SK-N-SH (cell line): Measurements from ENCODE around the gene B3GNT4. TPM values are rescaled to one million over a fixed set of nuclear protein-coding genes. Genes with fewer than 3 reads are reported as not detected.

ENCODE experiments used
- CTCF ChIA-PET: fragments of 300-600, 350-600 bp; formaldehyde crosslinking; extraction: SDS; loops from one replicate; lab custom pipeline; 2021; lab: Yijun Ruan, JAX
- POLR2A ChIA-PET: fragments of 350-600 bp; sonication (Branson Sonifier 250); formaldehyde crosslinking; extraction: SDS; loops from one replicate; lab custom pipeline; 2020; ENCODE audit warnings: antibody characterized with exemption, inconsistent platforms; lab: Yijun Ruan, JAX
- DNase-seq: peaks from one replicate; pipeline ENCODE4 v3.0.0; 2012
- H2AFZ ChIP-seq: fragments of 200-600 bp; sonication (generic); 2 replicates; pipeline ENCODE4 v1.8.1; 2016; ENCODE audit warnings: antibody characterized with exemption, mild to moderate bottlenecking, low read depth
- H3F3A ChIP-seq: fragments of 200-600 bp; sonication (generic); replicated peaks from 2 replicates; pipeline ENCODE3; 2016; ENCODE audit warnings: antibody characterized with exemption, mild to moderate bottlenecking; ENCODE audit not compliant: insufficient read depth
- H3K27ac ChIP-seq, 2 experiments: fragments of 200-500 bp in 1 of 2; fragments of 200-600 bp in 1 of 2; sonication (Bioruptor generic) in 1 of 2; sonication (generic), shearing (Covaris generic) in 1 of 2; 2 replicates each; pipeline versions ENCODE4 v1.5.1 to v1.6.1; 2014 to 2016; ENCODE audit warnings: low read depth in 2 of 2, inconsistent platforms in 1 of 2, low read length in 1 of 2, mild to moderate bottlenecking in 1 of 2, mixed read lengths in 1 of 2
- H3K27me3 ChIP-seq: fragments of 200-600 bp; sonication (generic), shearing (Covaris generic); 2 replicates; pipeline ENCODE4 v1.6.1; 2016; ENCODE audit warnings: mixed run types; ENCODE audit not compliant: insufficient read depth
- H3K36me3 ChIP-seq, 2 experiments: fragments of 200-500 bp in 1 of 2; fragments of 200-600 bp in 1 of 2; sonication (Bioruptor generic) in 1 of 2; sonication (generic) in 1 of 2; replicated peaks in 1 of 2; 2 replicates each; pipeline versions ENCODE3 to v1.5.1; 2014 to 2016; ENCODE audit warnings: low read length in 1 of 2, mild to moderate bottlenecking in 1 of 2; ENCODE audit not compliant: insufficient read depth in 2 of 2, control insufficient read depth in 1 of 2
- H3K4me1 ChIP-seq, 2 experiments: fragments of 200-500 bp in 1 of 2; fragments of 200-600 bp in 1 of 2; sonication (Bioruptor generic) in 1 of 2; sonication (generic), shearing (Covaris generic) in 1 of 2; 2 replicates each; pipeline versions ENCODE4 v1.5.1 to v1.6.1; 2014 to 2016; ENCODE audit warnings: low read depth in 1 of 2, low read length in 1 of 2, mixed run types in 1 of 2; ENCODE audit not compliant: insufficient read depth in 2 of 2, control insufficient read depth in 1 of 2
- H3K4me2 ChIP-seq: fragments of 200-600 bp; sonication (generic), shearing (Covaris generic); 2 replicates; pipeline ENCODE4 v1.6.1; 2017; ENCODE audit warnings: mixed run types
- H3K4me3 ChIP-seq, 2 experiments: fragments of 200-500 bp in 1 of 2; fragments of 200-600 bp in 1 of 2; sonication (Bioruptor generic) in 1 of 2; sonication (generic), shearing (Covaris generic) in 1 of 2; 2 replicates each; pipeline versions ENCODE4 v1.5.1 to v1.8.1; 2014 to 2016; ENCODE audit warnings: low read depth in 2 of 2, inconsistent platforms in 1 of 2, low read length in 1 of 2, mild to moderate bottlenecking in 1 of 2, mixed read lengths in 1 of 2, moderate library complexity in 1 of 2
- H3K79me2 ChIP-seq: fragments of 200-600 bp; sonication (generic); 2 replicates; pipeline ENCODE4 v1.8.1; 2017; ENCODE audit warnings: mild to moderate bottlenecking; ENCODE audit not compliant: insufficient read depth
- H3K9ac ChIP-seq: fragments of 200-600 bp; sonication (generic); 2 replicates; pipeline ENCODE4 v1.6.1; 2017; ENCODE audit warnings: mixed run types
- H3K9me2 ChIP-seq: fragments of 200-600 bp; sonication (generic); 2 replicates; pipeline ENCODE4 v1.6.1; 2017; ENCODE audit warnings: mixed run types
- H3K9me3 ChIP-seq: fragments of 200-600 bp; sonication (generic); 2 replicates; pipeline ENCODE4 v1.6.1; 2017; ENCODE audit warnings: mixed run types, mild to moderate bottlenecking, moderate library complexity
- H4K20me1 ChIP-seq: fragments of 200-600 bp; sonication (generic); 2 replicates; pipeline ENCODE4 v1.6.1; 2017; ENCODE audit warnings: mild to moderate bottlenecking, mixed run types; ENCODE audit not compliant: insufficient read depth
- ELF1 ChIP-seq: IDR thresholded peaks from 2 replicates; pipeline ENCODE4 v1.4.0; 2012
- FOSL2 ChIP-seq: IDR thresholded peaks from 2 replicates; pipeline ENCODE4 v1.4.0; 2012; ENCODE audit warnings: low read depth, mild to moderate bottlenecking, moderate library complexity, borderline replicate concordance
- FOXM1 ChIP-seq: IDR thresholded peaks from 2 replicates; pipeline ENCODE4 v1.4.0; 2012; ENCODE audit warnings: low read depth, mild to moderate bottlenecking
- GABPA ChIP-seq: IDR thresholded peaks from 2 replicates; pipeline ENCODE4 v1.4.0; 2012; ENCODE audit warnings: low read depth, mild to moderate bottlenecking
- GATA2 ChIP-seq: sonication (generic); formaldehyde crosslinking; IDR thresholded peaks from 2 replicates; pipeline ENCODE4 v1.5.0; 2020; ENCODE audit warnings: mild to moderate bottlenecking, missing genetic modification reagents
- JUND ChIP-seq: IDR thresholded peaks from 2 replicates; pipeline ENCODE4 v1.4.0; 2012
- MEF2A ChIP-seq: IDR thresholded peaks from 2 replicates; pipeline ENCODE4 v1.4.0; 2012; ENCODE audit warnings: low read depth, borderline replicate concordance
- MXI1 ChIP-seq: IDR thresholded peaks from 2 replicates; pipeline ENCODE4 v1.6.1; 2012; ENCODE audit warnings: mild to moderate bottlenecking, low read depth, low read length, improper control_type of control experiment
- NFIC ChIP-seq: IDR thresholded peaks from 2 replicates; pipeline ENCODE4 v1.4.0; 2012; ENCODE audit warnings: borderline replicate concordance
- POLR2AphosphoS5 ChIP-seq: IDR thresholded peaks from 2 replicates; pipeline ENCODE4 v1.6.1; 2012; ENCODE audit warnings: low read depth, low read length
- RAD21 ChIP-seq: IDR thresholded peaks from 2 replicates; pipeline ENCODE4 v1.6.1; 2012; ENCODE audit warnings: mild to moderate bottlenecking, low read length
- SMC3 ChIP-seq: IDR thresholded peaks from 2 replicates; pipeline ENCODE4 v1.6.1; 2012; ENCODE audit warnings: low read depth, low read length, improper control_type of control experiment
- TEAD4 ChIP-seq: IDR thresholded peaks from 2 replicates; pipeline ENCODE4 v1.4.0; 2012; ENCODE audit warnings: mild to moderate bottlenecking, borderline replicate concordance; ENCODE audit not compliant: insufficient read depth
- YY1 ChIP-seq: IDR thresholded peaks from 2 replicates; pipeline ENCODE4 v1.4.0; 2012; ENCODE audit warnings: low read depth, mild to moderate bottlenecking
- WGBS: methylation state at CpG from one replicate; pipeline ENCODE4 v1.1.6; 2017; ENCODE audit warnings: low lambda C conversion rate; 5-methylcytosine and 5-hydroxymethylcytosine counted together
- polyA plus RNA-seq, 3 experiments: library from polyadenylated mRNA; depleted of rRNA; stranded (reverse); fragments of >200 nt; gene quantifications; 2 replicates each; pipeline ENCODE4 v1.2.3, GENCODE V29; 2012
- TF ChIP-seq, protein P1 (sequence below): IDR thresholded peaks from 2 replicates; pipeline ENCODE4 v1.4.0; 2012; ENCODE audit warnings: low read depth, borderline replicate concordance
- TF ChIP-seq, protein P2 (sequence below): IDR thresholded peaks from 2 replicates; pipeline ENCODE4 v1.4.0; 2012; ENCODE audit warnings: low read depth, borderline replicate concordance
- TF ChIP-seq, protein P3 (sequence below): IDR thresholded peaks from 2 replicates; pipeline ENCODE4; 2012
- TF ChIP-seq, protein P4 (sequence below): fragments of 200-600 bp; sonication (generic); IDR thresholded peaks from 2 replicates; pipeline ENCODE4 v1.6.1; 2017; ENCODE audit warnings: antibody characterized with exemption, mild to moderate bottlenecking, moderate library complexity
- TF ChIP-seq, protein P5 (sequence below): IDR thresholded peaks from 2 replicates; pipeline ENCODE4 v1.4.0; 2012; ENCODE audit warnings: low read depth

Gene B3GNT4
- polyA plus RNA-seq, 1 of the 3 experiments (the other 2 are of a cell fraction): 0.81 TPM

DNA sequence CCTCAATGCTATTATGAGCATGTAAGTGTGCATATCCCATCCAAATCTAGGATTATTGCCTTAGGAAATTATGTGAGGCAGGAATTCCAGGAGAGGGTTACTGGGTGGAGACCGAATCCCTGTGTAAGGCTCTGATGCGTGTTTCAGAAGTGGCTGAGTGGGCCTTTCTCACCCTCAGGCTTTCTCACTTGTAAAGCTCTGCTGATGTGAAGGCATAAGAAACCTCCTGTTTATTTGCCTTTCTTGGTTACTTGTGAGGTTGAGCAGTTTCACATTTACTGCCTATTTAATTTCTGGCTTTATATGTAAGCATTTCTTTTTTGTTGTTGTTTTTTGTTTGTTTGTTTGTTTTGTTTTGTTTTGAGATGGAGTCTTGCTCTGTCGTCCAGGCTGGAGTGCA lies 40.5 kb upstream of the B3GNT4 start:
- H3K27ac ChIP-seq: no peak overlapping the region
- H3K9me2 ChIP-seq: no peaks in the 10 kb centered on the region
- 74% methylated on average over 3 of the region's 3 CpGs for WGBS

More for the DNA sequence above, 40.5 kb upstream of the B3GNT4 start:
- no peak for DNase-seq
- H3K4me1 ChIP-seq: no peaks in the 10 kb centered on the region; a peak in 1 of 4 replicates
- no peaks in the 10 kb centered on the region for H3F3A ChIP-seq
- no peak overlapping the region for H2AFZ ChIP-seq
- no peaks in the 10 kb centered on the region for H3K36me3 ChIP-seq
- H3K27me3 ChIP-seq: no peaks in the 10 kb centered on the region
- H3K79me2 ChIP-seq: no peaks in the 10 kb centered on the region
- H4K20me1 ChIP-seq: no peaks in the 10 kb centered on the region
- H3K9ac ChIP-seq: no peak overlapping the region
- CTCF ChIA-PET: interaction anchor here (0.6 to 1.0 kb wide), 2 partner anchors 28 to 495 kb away, joined by 3 read pairs; no protein-coding TSS in a partner anchor
- no peak overlapping the region for H3K4me3 ChIP-seq
- H3K9me3 ChIP-seq: no peaks in the 10 kb centered on the region
- TF ChIP-seq, protein P1, sequence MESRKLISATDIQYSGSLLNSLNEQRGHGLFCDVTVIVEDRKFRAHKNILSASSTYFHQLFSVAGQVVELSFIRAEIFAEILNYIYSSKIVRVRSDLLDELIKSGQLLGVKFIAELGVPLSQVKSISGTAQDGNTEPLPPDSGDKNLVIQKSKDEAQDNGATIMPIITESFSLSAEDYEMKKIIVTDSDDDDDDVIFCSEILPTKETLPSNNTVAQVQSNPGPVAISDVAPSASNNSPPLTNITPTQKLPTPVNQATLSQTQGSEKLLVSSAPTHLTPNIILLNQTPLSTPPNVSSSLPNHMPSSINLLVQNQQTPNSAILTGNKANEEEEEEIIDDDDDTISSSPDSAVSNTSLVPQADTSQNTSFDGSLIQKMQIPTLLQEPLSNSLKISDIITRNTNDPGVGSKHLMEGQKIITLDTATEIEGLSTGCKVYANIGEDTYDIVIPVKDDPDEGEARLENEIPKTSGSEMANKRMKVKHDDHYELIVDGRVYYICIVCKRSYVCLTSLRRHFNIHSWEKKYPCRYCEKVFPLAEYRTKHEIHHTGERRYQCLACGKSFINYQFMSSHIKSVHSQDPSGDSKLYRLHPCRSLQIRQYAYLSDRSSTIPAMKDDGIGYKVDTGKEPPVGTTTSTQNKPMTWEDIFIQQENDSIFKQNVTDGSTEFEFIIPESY: no peak
- no peak for TF ChIP-seq GATA2 (CRISPR knock-in tag)
- no peak for TF ChIP-seq RAD21
- no peak for TF ChIP-seq FOSL2
- TF ChIP-seq MEF2A: no peak
- TF ChIP-seq, protein P2, sequence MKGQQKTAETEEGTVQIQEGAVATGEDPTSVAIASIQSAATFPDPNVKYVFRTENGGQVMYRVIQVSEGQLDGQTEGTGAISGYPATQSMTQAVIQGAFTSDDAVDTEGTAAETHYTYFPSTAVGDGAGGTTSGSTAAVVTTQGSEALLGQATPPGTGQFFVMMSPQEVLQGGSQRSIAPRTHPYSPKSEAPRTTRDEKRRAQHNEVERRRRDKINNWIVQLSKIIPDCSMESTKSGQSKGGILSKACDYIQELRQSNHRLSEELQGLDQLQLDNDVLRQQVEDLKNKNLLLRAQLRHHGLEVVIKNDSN: no peak
- TF ChIP-seq SMC3: no peak
- TF ChIP-seq ELF1: no peak
- TF ChIP-seq, protein P3, sequence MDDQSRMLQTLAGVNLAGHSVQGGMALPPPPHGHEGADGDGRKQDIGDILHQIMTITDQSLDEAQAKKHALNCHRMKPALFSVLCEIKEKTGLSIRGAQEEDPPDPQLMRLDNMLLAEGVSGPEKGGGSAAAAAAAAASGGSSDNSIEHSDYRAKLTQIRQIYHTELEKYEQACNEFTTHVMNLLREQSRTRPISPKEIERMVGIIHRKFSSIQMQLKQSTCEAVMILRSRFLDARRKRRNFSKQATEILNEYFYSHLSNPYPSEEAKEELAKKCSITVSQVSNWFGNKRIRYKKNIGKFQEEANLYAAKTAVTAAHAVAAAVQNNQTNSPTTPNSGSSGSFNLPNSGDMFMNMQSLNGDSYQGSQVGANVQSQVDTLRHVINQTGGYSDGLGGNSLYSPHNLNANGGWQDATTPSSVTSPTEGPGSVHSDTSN: no peak
- TF ChIP-seq POLR2AphosphoS5: no peak
- TF ChIP-seq, protein P4, sequence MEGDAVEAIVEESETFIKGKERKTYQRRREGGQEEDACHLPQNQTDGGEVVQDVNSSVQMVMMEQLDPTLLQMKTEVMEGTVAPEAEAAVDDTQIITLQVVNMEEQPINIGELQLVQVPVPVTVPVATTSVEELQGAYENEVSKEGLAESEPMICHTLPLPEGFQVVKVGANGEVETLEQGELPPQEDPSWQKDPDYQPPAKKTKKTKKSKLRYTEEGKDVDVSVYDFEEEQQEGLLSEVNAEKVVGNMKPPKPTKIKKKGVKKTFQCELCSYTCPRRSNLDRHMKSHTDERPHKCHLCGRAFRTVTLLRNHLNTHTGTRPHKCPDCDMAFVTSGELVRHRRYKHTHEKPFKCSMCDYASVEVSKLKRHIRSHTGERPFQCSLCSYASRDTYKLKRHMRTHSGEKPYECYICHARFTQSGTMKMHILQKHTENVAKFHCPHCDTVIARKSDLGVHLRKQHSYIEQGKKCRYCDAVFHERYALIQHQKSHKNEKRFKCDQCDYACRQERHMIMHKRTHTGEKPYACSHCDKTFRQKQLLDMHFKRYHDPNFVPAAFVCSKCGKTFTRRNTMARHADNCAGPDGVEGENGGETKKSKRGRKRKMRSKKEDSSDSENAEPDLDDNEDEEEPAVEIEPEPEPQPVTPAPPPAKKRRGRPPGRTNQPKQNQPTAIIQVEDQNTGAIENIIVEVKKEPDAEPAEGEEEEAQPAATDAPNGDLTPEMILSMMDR: no peak
- no peak for TF ChIP-seq FOXM1
- no peak for TF ChIP-seq JUND
- TF ChIP-seq, protein P5, sequence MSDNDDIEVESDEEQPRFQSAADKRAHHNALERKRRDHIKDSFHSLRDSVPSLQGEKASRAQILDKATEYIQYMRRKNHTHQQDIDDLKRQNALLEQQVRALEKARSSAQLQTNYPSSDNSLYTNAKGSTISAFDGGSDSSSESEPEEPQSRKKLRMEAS: no peak
- no peak for TF ChIP-seq NFIC
- no peak for TF ChIP-seq YY1
- TF ChIP-seq MXI1: no peak
- TF ChIP-seq GABPA: no peak
- TF ChIP-seq TEAD4: no peak
- POLR2A ChIA-PET: no interaction called here
- no peak overlapping the region for H3K4me2 ChIP-seq
